K562 (cell line): ENCODE results near the gene CHD2. TPM values are rescaled to one million over a fixed set of nuclear protein-coding genes. Genes with fewer than 3 reads are reported as not detected.

Source experiments
- ATAC-seq: fragments of 200-7000 bp; cut with Tn5 transposase; 3 replicates; pipeline ENCODE4 v1.9.1; 2020; ENCODE audit warnings: moderate library complexity
- Bru-seq: library from RNA; stranded (reverse); fragments of 400-500 nt; gene quantifications from one replicate; lab custom pipeline; 2021; lab: Mats Ljungman, UMichigan
- BruChase-seq, 2 experiments: library from RNA; stranded (reverse); fragments of 400-500 nt; gene quantifications; one replicate each; lab custom pipeline; 2021; lab: Mats Ljungman, UMichigan
- BruUV-seq: library from RNA; stranded (reverse); fragments of 400-500 nt; replicated peaks from 2 replicates; lab custom pipeline; 2021; lab: Mats Ljungman, UMichigan
- CTCF ChIA-PET: fragments of 300-600 bp; formaldehyde crosslinking; extraction: SDS; loops from one replicate; lab custom pipeline; 2021; ENCODE audit warnings: low intra/inter-chr PET ratio; lab: Yijun Ruan, JAX
- POLR2A ChIA-PET: fragments of 300-600, 350-650 bp; sonication (Branson Sonifier 250); formaldehyde crosslinking; extraction: SDS; loops from one replicate; lab custom pipeline; 2021; ENCODE audit warnings: antibody characterized with exemption, inconsistent platforms; lab: Yijun Ruan, JAX
- DNase-seq, 4 experiments: peaks; one replicate each; pipeline versions ENCODE4 v3.0.0 to v3.0.0-alpha.2; 2011 to 2018; ENCODE audit warnings: low spot score in 3 of 4, mixed read lengths in 3 of 4; ENCODE audit errors: extremely low read depth in 1 of 4
- FAIRE-seq: peaks from 2 replicates; lab custom pipeline; 2011; peaks lifted over from hg19 to GRCh38; lab: Jason Lieb, UNC
- H2AFZ ChIP-seq: 2 replicates; pipeline ENCODE4 v1.6.0; 2011; ENCODE audit warnings: low read depth, low read length, control low read depth, inconsistent platforms
- H3K27ac ChIP-seq: fragments of 200-600 bp; 3 replicates; pipeline ENCODE4 v1.8.0; 2011; ENCODE audit warnings: low read depth, mild to moderate bottlenecking, control low read depth, inconsistent platforms, low read length, moderate library complexity, mixed read lengths; ENCODE audit errors: extremely low read depth
- H3K27me3 ChIP-seq, 2 experiments: fragments of 300-600 bp in 1 of 2; 2 replicates in 1 of 2; 3 replicates in 1 of 2; pipeline versions ENCODE4 v1.6.0 to v1.8.0; 2011; ENCODE audit warnings: inconsistent platforms in 2 of 2, low read length in 2 of 2, mild to moderate bottlenecking in 1 of 2, mixed read lengths in 1 of 2, moderate library complexity in 1 of 2; ENCODE audit not compliant: control insufficient read depth in 2 of 2, insufficient read depth in 2 of 2
- H3K36me3 ChIP-seq: fragments of 300-600 bp; 3 replicates; pipeline ENCODE4 v1.8.0; 2011; ENCODE audit warnings: mild to moderate bottlenecking, low read length, inconsistent platforms; ENCODE audit not compliant: control insufficient read depth, insufficient read depth
- H3K4me1 ChIP-seq, 2 experiments: fragments of 200-600 bp in 1 of 2; replicated peaks in 1 of 2; 2 replicates in 1 of 2; 3 replicates in 1 of 2; pipeline versions ENCODE4 v1.5.1 to v1.8.0; 2011; ENCODE audit warnings: inconsistent platforms in 2 of 2, low read length in 2 of 2, mild to moderate bottlenecking in 1 of 2, mixed read lengths in 1 of 2, moderate library complexity in 1 of 2; ENCODE audit not compliant: control insufficient read depth in 2 of 2, insufficient read depth in 2 of 2
- H3K4me2 ChIP-seq: 2 replicates; pipeline ENCODE4 v1.6.1; 2011; ENCODE audit warnings: low read length, control low read depth, inconsistent platforms, mixed read lengths; ENCODE audit not compliant: insufficient read depth
- H3K4me3 ChIP-seq: fragments of 200-600 bp; sonication (generic), shearing (Covaris generic); 2 replicates; pipeline ENCODE4 v1.5.1; 2016; ENCODE audit warnings: control low read depth, inconsistent platforms
- H3K79me2 ChIP-seq: fragments of 200-600 bp; 3 replicates; pipeline ENCODE4 v1.8.0; 2011; ENCODE audit warnings: low read length, inconsistent platforms; ENCODE audit not compliant: control insufficient read depth, insufficient read depth
- H3K9ac ChIP-seq, 2 experiments: 2 replicates each; pipeline versions ENCODE4 v1.6.0 to v1.6.1; 2011; ENCODE audit warnings: low read depth in 2 of 2, low read length in 2 of 2, control low read depth in 1 of 2, inconsistent platforms in 1 of 2, mild to moderate bottlenecking in 1 of 2, mixed read lengths in 1 of 2; ENCODE audit not compliant: insufficient read depth in 1 of 2
- H3K9me1 ChIP-seq: one replicate; pipeline ENCODE4 v1.6.0; 2011; ENCODE audit warnings: inconsistent platforms, mild to moderate bottlenecking, low read length, moderate library complexity; ENCODE audit not compliant: control insufficient read depth, insufficient read depth
- H3K9me3 ChIP-seq: replicated peaks from 2 replicates; pipeline ENCODE4 v1.5.1; 2011; ENCODE audit warnings: low read depth, low read length, inconsistent platforms; ENCODE audit not compliant: control insufficient read depth, insufficient read depth
- H4K20me1 ChIP-seq: replicated peaks from 2 replicates; pipeline ENCODE4 v1.6.1; 2011; ENCODE audit warnings: low read length, inconsistent platforms, mixed read lengths; ENCODE audit not compliant: control insufficient read depth, insufficient read depth
- ATF1 ChIP-seq, 2 experiments: fragments of 450-650 bp in 1 of 2; IDR thresholded peaks; 2 replicates each; pipeline ENCODE4 v1.6.1; 2016; ENCODE audit warnings: missing compliant biosample characterization in 1 of 2, missing genetic modification characterization in 1 of 2
- ATF7 ChIP-seq: fragments of 450-650 bp; IDR thresholded peaks from 2 replicates; pipeline ENCODE4 v1.7.1; 2014; ENCODE audit warnings: mild to moderate bottlenecking, moderate library complexity
- ELF1 ChIP-seq: fragments of 200-800 bp; sonication (Bioruptor generic); IDR thresholded peaks from 2 replicates; pipeline ENCODE4 v1.6.1; 2016; ENCODE audit warnings: missing genetic modification characterization, missing compliant biosample characterization
- EP300 ChIP-seq: IDR thresholded peaks from 2 replicates; pipeline ENCODE4 v1.6.1; 2012; ENCODE audit warnings: low read length, improper control_type of control experiment
- FOSL1 ChIP-seq: fragments of 200-800 bp; sonication (Bioruptor generic); conservative IDR thresholded peaks from 2 replicates; pipeline ENCODE4 v1.6.1; 2016; ENCODE audit warnings: missing genetic modification characterization, missing compliant biosample characterization
- HBP1 ChIP-seq: fragments of 450-650 bp; formaldehyde crosslinking; IDR thresholded peaks from 2 replicates; pipeline ENCODE4 v1.4.0; 2022; ENCODE audit warnings: missing genetic modification characterization
- RFX5 ChIP-seq: IDR thresholded peaks from 2 replicates; pipeline ENCODE4 v1.6.1; 2011; ENCODE audit warnings: low read depth, mild to moderate bottlenecking, improper control_type of control experiment, low read length
- TBP ChIP-seq: optimal IDR thresholded peaks from 2 replicates; pipeline ENCODE3; 2011; ENCODE audit warnings: low read depth, low read length, improper control_type of control experiment
- ZNF639 ChIP-seq, 2 experiments: fragments of 200-800 bp in 1 of 2; sonication (Bioruptor generic) in 1 of 2; sonication (generic) in 1 of 2; formaldehyde crosslinking in 1 of 2; IDR thresholded peaks in 1 of 2; conservative IDR thresholded peaks in 1 of 2; 2 replicates each; pipeline versions ENCODE4 v1.5.0 to v1.6.1; 2016 to 2020; ENCODE audit warnings: missing compliant biosample characterization in 1 of 2, missing genetic modification characterization in 1 of 2, missing genetic modification reagents in 1 of 2
- WGBS: fragments of 100-300 bp; shearing (Covaris generic); methylation state at CpG from one replicate; pipeline ENCODE4 v1.1.6; 2016; ENCODE audit warnings: low coverage, mixed read lengths; ENCODE audit not compliant: insufficient coverage; ENCODE audit errors: missing lambda C conversion rate; 5-methylcytosine and 5-hydroxymethylcytosine counted together
- in situ Hi-C: fragments of 300-500 bp; cut with MboI; formaldehyde crosslinking; loops from 4 replicates; pipeline ENCODE4 v1.15.0; 2018; ENCODE audit warnings: inconsistent platforms, mixed read lengths
- intact Hi-C: fragments of 100-400 bp; cut with micrococcal nuclease; formaldehyde crosslinking; loops from 2 replicates; pipeline ENCODE4 v1.14.2; 2022
- long read RNA-seq, 3 experiments: library from polyadenylated mRNA in 2 of 3; library from RNA in 1 of 3; unstranded in 2 of 3; stranded (forward) in 1 of 3; transcript quantifications; one replicate each; pipeline ENCODE4 v2.0.0, GENCODE V29; 2019 to 2022
- polyA minus RNA-seq, 3 experiments: library from RNA; depleted of rRNA, polyadenylated mRNA; stranded (reverse); fragments of >200 nt; gene quantifications; 2 replicates each; pipeline ENCODE4 v1.2.3, GENCODE V29; 2011
- polyA plus RNA-seq, 8 experiments: library from polyadenylated mRNA; depleted of rRNA in 4 of 8; stranded (reverse) in 5 of 8; unstranded in 3 of 8; fragments of >200 nt; fragmentation: Nextera tagmentation in 2 of 8; fragmentation: Illumina TruSeq in 1 of 8; extraction: Ambion mirVana in 2 of 8; extraction: Trizol in 1 of 8; gene quantifications; 2 replicates each; pipeline versions ENCODE4 v1.2.1 to v1.2.3, GENCODE V29; 2011 to 2014; ENCODE audit warnings: inconsistent platforms in 1 of 8, missing spikeins in 1 of 8
- total RNA-seq, 7 experiments: library from RNA; depleted of rRNA in 6 of 7; stranded (reverse); fragments of >200 nt in 6 of 7; fragmentation: Illumina TruSeq in 2 of 7; extraction: Trizol in 2 of 7; gene quantifications; 2 replicates each; pipeline versions ENCODE4 v1.2.1 to v1.2.3, GENCODE V29; 2011 to 2021; ENCODE audit warnings: low replicate concordance in 1 of 7

The CHD2 gene
- 221 and 585 TPM in 2 replicates for total RNA-seq (2011; cell fraction: chromatin; rRNA removed; ENCODE audit: low replicate concordance)
- total RNA-seq (2011; cell fraction: nucleolus; rRNA removed) = 101 and 147 TPM in 2 replicates
- total RNA-seq (2011; cell fraction: nucleoplasm; rRNA removed) = 282 and 390 TPM in 2 replicates
- total RNA-seq (2014; rRNA removed) (38.9 and 47.3 TPM in 2 replicates), total RNA-seq (2014; rRNA removed; fragmentation: Illumina TruSeq; extraction: Trizol) (59.0 and 66.0 TPM in 2 replicates), total RNA-seq (2015; rRNA removed; fragmentation: Illumina TruSeq; extraction: Trizol) (45.5 and 49.7 TPM in 2 replicates), total RNA-seq (2021) (57.8 and 61.9 TPM in 2 replicates), polyA plus RNA-seq (2011; rRNA removed) (56.2 and 63.4 TPM in 2 replicates), polyA plus RNA-seq (2014; fragmentation: Illumina TruSeq; extraction: Trizol) (57.6 and 70.8 TPM in 2 replicates), polyA plus RNA-seq (2014; fragmentation: Nextera tagmentation; extraction: Ambion mirVana) (10 to 100 TPM; 50.0 to 53.6 TPM), polyA plus RNA-seq (2014; rRNA removed) (55.3 and 61.3 TPM in 2 replicates), polyA minus RNA-seq (2011; rRNA and poly(A)+ RNA removed) (167 and 232 TPM in 2 replicates), Bru-seq, nascent RNA (percentile 95 among the genes with signal in this experiment), BruChase-seq, experiment 1, labeled RNA remaining after a 2-hour chase (percentile 97 among the genes with signal in this experiment), BruChase-seq, experiment 2, labeled RNA remaining after a 6-hour chase (percentile 97 among the genes with signal in this experiment)
- polyA plus RNA-seq (2011; cell fraction: cytosol; rRNA removed) = 32.8 and 58.4 TPM in 2 replicates
- polyA plus RNA-seq (2011; cell fraction: nucleus; rRNA removed) = 192 and 194 TPM in 2 replicates
- polyA plus RNA-seq (2012) = 33.7 and 57.7 TPM in 2 replicates
- 39.1 and 51.9 TPM in 2 replicates for polyA minus RNA-seq (2011; cell fraction: cytosol; rRNA and poly(A)+ RNA removed)
- polyA minus RNA-seq (2011; cell fraction: nucleus; rRNA and poly(A)+ RNA removed) = 209 and 435 TPM in 2 replicates
- long read RNA-seq, experiment 1, transcript CHD2-202 (13 exons, 2,221 nt) = major isoform, 9 of 69 reads
- long read RNA-seq, experiment 1, partial matches to known transcripts = 24 of 69 reads
- long read RNA-seq, experiment 1, other reads (novel, unspliced or antisense) = 34 of 69 reads
- long read RNA-seq, experiment 2, partial matches to known transcripts = 5 of 16 reads
- long read RNA-seq, experiment 2, other reads (novel, unspliced or antisense) = 10 of 16 reads
- long read RNA-seq, experiment 3, partial matches to known transcripts = 4 of 4 reads
- long read RNA-seq, experiment 3, other reads (novel, unspliced or antisense) = 0 of 4 reads

GRCh38 chr15:92899948-92900730 lies at the start of gene CHD2:
TSS of gene CHD2 (plus strand) at chr15:92900324. CDS start at chr15:92901238, 914 bp downstream.
- Histone ChIP-seq H3K4me2 (peak within 1 kb of the TSS; percentile 72; the same call in 1 of the 2 replicates), H2AFZ (no peak within 1 kb of the TSS), H3K9me1 (no peaks in the 10 kb centered on the region), H3K27me3 (no peaks in the 10 kb centered on the region), H3K4me3 (peak within 1 kb of the TSS; percentile 76), H3K27ac (peak within 1 kb of the TSS; percentile 99), H3K79me2 (peaks cover 99% of the 10 kb centered on the region), H4K20me1 (no peaks in the 10 kb centered on the region; the same call in 1 of the 2 replicates), H3K9ac (peak within 1 kb of the TSS; percentile 92 to 98), H3K36me3 (peaks cover 69% of the 10 kb centered on the region), H3K4me1 (no peaks in the 10 kb centered on the region), H3K9me3 (no peaks in the 10 kb centered on the region)
- ChIA-PET POLR2A (interaction anchor here (0.5 to 8.9 kb wide), 24 partner anchors 8 to 368 kb away, joined by 3 to 109 read pairs (median 4); no protein-coding TSS in a partner anchor), CTCF (no interaction called here)
- DNase-seq = peak; percentile 56 to 92 (median 72)
- peak; percentile 78 for ATAC-seq
- in situ Hi-C loops (no loop called here), intact Hi-C loops (loop anchor here (1.0 to 2.0 kb wide), 2 partner anchors 18 to 19 kb away; no protein-coding TSS in a partner anchor)
- under 1% methylated on average over 15 of the region's 15 CpGs for WGBS
- peak; percentile 80 for FAIRE-seq
- BruUV-seq = no TSS peak
- TF ChIP-seq ATF7 = 0 out of 2 replicates have a peak, but pooled peaks have one; percentile 56
- no peak for TF ChIP-seq HBP1 (CRISPR knock-in tag)
- TF ChIP-seq ELF1 (tag) = peak; percentile 50
- TF ChIP-seq ZNF639 (CRISPR knock-in tag; conservative IDR thresholded peaks at IDR 0.05 in 1 of 2, IDR thresholded peaks at IDR 0.05 in 1 of 2) = peak in 1 of 2 experiments; percentile 15; a peak in 1 of 4 replicates
- no peak for TF ChIP-seq FOSL1 (tag)
- no peak for TF ChIP-seq RFX5
- TF ChIP-seq EP300 = no peak; the same call in none of the 2 replicates
- no peak for TF ChIP-seq ATF1 (CRISPR knock-in tag; IDR thresholded peaks at IDR 0.05)
- peak; percentile 35; the same call in 1 of the 2 replicates for TF ChIP-seq ATF1 (tag; IDR thresholded peaks at IDR 0.05)
- no peak for TF ChIP-seq TBP
